Renal pelvis (tissue), 4 donors: Measurements from ENCODE around the gene PRKG1. TPM values are rescaled to one million over a fixed set of nuclear protein-coding genes. Genes with fewer than 3 reads are reported as not detected.
"Not testable (repeated sequence)": the region's sequence is repeated elsewhere in the genome, so short reads cannot be mapped to it uniquely, and the experiment has no call there.

ENCODE experiments used
- DNase-seq: peaks from one replicate; pipeline ENCODE4 v3.0.0-alpha.2; 2013
- polyA plus RNA-seq, 3 donors: library from polyadenylated mRNA; unstranded; fragments of 120-200 nt; gene quantifications; one replicate each; pipeline ENCODE4 v1.2.1, GENCODE V29; 2013; ENCODE audit not compliant: insufficient read length in 3 of 3

Gene PRKG1
- polyA plus RNA-seq, 3 donors = 10.7 to 12.2 (median 11.3) TPM

- no peak for DNase-seq
Measured at GRCh38 chr10:51321300-51321699, 247.0 kb downstream of the PRKG1 start.

- no peak for DNase-seq
Measured at GRCh38 chr10:51321980-51322379, 247.7 kb downstream of the PRKG1 start.

GRCh38 chr10:51325649-51326048 lies 251.4 kb downstream of the PRKG1 start:
- no peak for DNase-seq

- DNase-seq = no peak
Measured at GRCh38 chr10:51326174-51326573, 251.9 kb downstream of the PRKG1 start.

- no peak for DNase-seq
Measured at GRCh38 chr10:51327432-51327831, 253.1 kb downstream of the PRKG1 start.

- no peak for DNase-seq
Measured at GRCh38 chr10:51340366-51340765, 266.1 kb downstream of the PRKG1 start.

GRCh38 chr10:51340845-51341610 lies 266.7 kb downstream of the PRKG1 start:
- no peak for DNase-seq

GRCh38 chr10:51341745-51342144 lies 267.5 kb downstream of the PRKG1 start:
- DNase-seq = not testable (repeated sequence)

- no peak for DNase-seq
Measured at GRCh38 chr10:51342381-51342780, 268.1 kb downstream of the PRKG1 start.

- DNase-seq = no peak
Measured at GRCh38 chr10:51343391-51343790, 269.1 kb downstream of the PRKG1 start.

- DNase-seq = no peak
Measured at GRCh38 chr10:51344371-51344770, 270.1 kb downstream of the PRKG1 start.

GRCh38 chr10:51348622-51349021 lies 274.3 kb downstream of the PRKG1 start:
- DNase-seq = no peak

- no peak for DNase-seq
Measured at GRCh38 chr10:51357170-51357569, 282.9 kb downstream of the PRKG1 start.

- DNase-seq = no peak
Measured at GRCh38 chr10:51358227-51358626, 283.9 kb downstream of the PRKG1 start.

GRCh38 chr10:51363415-51363814 lies 289.1 kb downstream of the PRKG1 start:
- DNase-seq = no peak

GRCh38 chr10:51364674-51365073 lies 290.4 kb downstream of the PRKG1 start:
- no peak for DNase-seq

- no peak for DNase-seq
Measured at GRCh38 chr10:51366044-51366443, 291.8 kb downstream of the PRKG1 start.

- DNase-seq = no peak
Measured at GRCh38 chr10:51367127-51367526, 292.8 kb downstream of the PRKG1 start.

GRCh38 chr10:51367694-51368093 lies 293.4 kb downstream of the PRKG1 start:
- no peak for DNase-seq

- no peak for DNase-seq
Measured at GRCh38 chr10:51368943-51369342, 294.7 kb downstream of the PRKG1 start.

- DNase-seq = no peak
Measured at GRCh38 chr10:51369903-51370302, 295.6 kb downstream of the PRKG1 start.

GRCh38 chr10:51371743-51372142 lies 297.5 kb downstream of the PRKG1 start:
- no peak for DNase-seq

- no peak for DNase-seq
Measured at GRCh38 chr10:51375790-51376189, 301.5 kb downstream of the PRKG1 start.
